Suprapubic skin (tissue), 4 donors: ENCODE data around the gene NSG2. TPM values are rescaled to one million over a fixed set of nuclear protein-coding genes. Genes with fewer than 3 reads are reported as not detected.
"Not testable (repeated sequence)": the region's sequence is repeated elsewhere in the genome, so short reads cannot be mapped to it uniquely, and the experiment has no call there.

Experiments
- DNase-seq, 2 donors: peaks; one replicate each; pipeline ENCODE4 v3.0.0-alpha.2; 2019; ENCODE audit warnings: low spot score in 2 of 2
- H3K27ac ChIP-seq: fragments of 200-600 bp; sonication (generic); one replicate; pipeline ENCODE4 v1.5.1; 2019
- H3K27me3 ChIP-seq: fragments of 200-600 bp; sonication (generic); one replicate; pipeline ENCODE4 v1.5.1; 2019
- H3K36me3 ChIP-seq: fragments of 200-600 bp; sonication (generic); one replicate; pipeline ENCODE4 v1.5.1; 2019
- H3K4me1 ChIP-seq: fragments of 200-600 bp; sonication (generic); one replicate; pipeline ENCODE4 v1.5.1; 2019
- H3K4me3 ChIP-seq: fragments of 200-600 bp; sonication (generic); one replicate; pipeline ENCODE4 v1.5.1; 2019; ENCODE audit warnings: mild to moderate bottlenecking
- H3K9me3 ChIP-seq: fragments of 200-600 bp; sonication (generic); one replicate; pipeline ENCODE4 v1.5.1; 2019
- EP300 ChIP-seq: sonication (generic); formaldehyde crosslinking; IDR thresholded peaks from one replicate; pipeline ENCODE4 v1.6.1; 2017; ENCODE audit warnings: antibody characterized with exemption
- POLR2A ChIP-seq, 2 donors: fragments of 450-650 bp; IDR thresholded peaks; one replicate each; pipeline ENCODE4 v1.6.1; 2017; ENCODE audit warnings: antibody characterized with exemption in 2 of 2, mild to moderate bottlenecking in 2 of 2, moderate library complexity in 2 of 2
- POLR2AphosphoS5 ChIP-seq, 3 donors: sonication (generic); formaldehyde crosslinking; IDR thresholded peaks; one replicate each; pipeline ENCODE4 v1.6.1; 2017; ENCODE audit warnings: antibody characterized with exemption in 3 of 3
- WGBS: methylation state at CpG from one replicate; pipeline ENCODE4 v1.1.5; 2018; 5-methylcytosine and 5-hydroxymethylcytosine counted together
- total RNA-seq, 4 donors: library from RNA; depleted of rRNA; stranded (reverse); fragments of >200 nt; gene quantifications; one replicate each; pipeline ENCODE4 v1.1.0, GENCODE V29; 2016
- TF ChIP-seq, protein P1 (sequence below), 2 donors: fragments of 200-600 bp in 1 of 2; fragments of 450-650 bp in 1 of 2; sonication (generic) in 1 of 2; IDR thresholded peaks; one replicate each; pipeline ENCODE4 v1.5.1; 2016 to 2019; ENCODE audit warnings: antibody characterized with exemption in 2 of 2, mild to moderate bottlenecking in 1 of 2, moderate library complexity in 1 of 2

The NSG2 gene
- total RNA-seq, 4 donors from 2014 or later, result not detected

DNA sequence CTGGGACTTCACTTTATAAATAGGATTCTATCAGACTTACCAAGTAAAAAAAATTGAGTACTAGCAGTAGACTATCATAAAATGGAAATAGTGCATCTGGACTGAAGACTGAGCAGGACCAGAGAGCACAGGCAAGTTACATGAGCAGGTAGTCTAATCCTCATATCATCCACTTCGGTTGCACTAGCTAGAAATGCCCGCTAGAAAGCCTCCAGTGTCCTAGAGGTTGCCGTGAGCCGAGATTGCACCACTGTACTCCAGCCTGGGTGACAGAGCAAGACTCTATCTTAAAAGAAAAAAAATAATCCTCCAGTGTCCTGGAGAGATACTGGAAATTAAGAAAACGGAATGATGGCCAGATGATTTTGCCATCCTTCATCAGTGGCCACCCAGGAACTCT, 36.6 kb upstream of the NSG2 start:
- 86% methylated on average over 5 of the region's 5 CpGs for WGBS
- TF ChIP-seq POLR2A (IDR thresholded peaks at IDR 0.05) (no peak), POLR2AphosphoS5 (IDR thresholded peaks at IDR 0.05) (no peak), EP300 (no peak)
- TF ChIP-seq, protein P1, sequence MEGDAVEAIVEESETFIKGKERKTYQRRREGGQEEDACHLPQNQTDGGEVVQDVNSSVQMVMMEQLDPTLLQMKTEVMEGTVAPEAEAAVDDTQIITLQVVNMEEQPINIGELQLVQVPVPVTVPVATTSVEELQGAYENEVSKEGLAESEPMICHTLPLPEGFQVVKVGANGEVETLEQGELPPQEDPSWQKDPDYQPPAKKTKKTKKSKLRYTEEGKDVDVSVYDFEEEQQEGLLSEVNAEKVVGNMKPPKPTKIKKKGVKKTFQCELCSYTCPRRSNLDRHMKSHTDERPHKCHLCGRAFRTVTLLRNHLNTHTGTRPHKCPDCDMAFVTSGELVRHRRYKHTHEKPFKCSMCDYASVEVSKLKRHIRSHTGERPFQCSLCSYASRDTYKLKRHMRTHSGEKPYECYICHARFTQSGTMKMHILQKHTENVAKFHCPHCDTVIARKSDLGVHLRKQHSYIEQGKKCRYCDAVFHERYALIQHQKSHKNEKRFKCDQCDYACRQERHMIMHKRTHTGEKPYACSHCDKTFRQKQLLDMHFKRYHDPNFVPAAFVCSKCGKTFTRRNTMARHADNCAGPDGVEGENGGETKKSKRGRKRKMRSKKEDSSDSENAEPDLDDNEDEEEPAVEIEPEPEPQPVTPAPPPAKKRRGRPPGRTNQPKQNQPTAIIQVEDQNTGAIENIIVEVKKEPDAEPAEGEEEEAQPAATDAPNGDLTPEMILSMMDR (IDR thresholded peaks at IDR 0.05), result no peak
- no peaks in the 10 kb centered on the region for H3K36me3 ChIP-seq
- H3K4me1 ChIP-seq, result no peaks in the 10 kb centered on the region
- H3K27ac ChIP-seq, result no peak overlapping the region
- peaks cover 7% of the 10 kb centered on the region for H3K27me3 ChIP-seq
- H3K4me3 ChIP-seq, result no peak overlapping the region
- no peaks in the 10 kb centered on the region for H3K9me3 ChIP-seq
- no peak for DNase-seq

DNA sequence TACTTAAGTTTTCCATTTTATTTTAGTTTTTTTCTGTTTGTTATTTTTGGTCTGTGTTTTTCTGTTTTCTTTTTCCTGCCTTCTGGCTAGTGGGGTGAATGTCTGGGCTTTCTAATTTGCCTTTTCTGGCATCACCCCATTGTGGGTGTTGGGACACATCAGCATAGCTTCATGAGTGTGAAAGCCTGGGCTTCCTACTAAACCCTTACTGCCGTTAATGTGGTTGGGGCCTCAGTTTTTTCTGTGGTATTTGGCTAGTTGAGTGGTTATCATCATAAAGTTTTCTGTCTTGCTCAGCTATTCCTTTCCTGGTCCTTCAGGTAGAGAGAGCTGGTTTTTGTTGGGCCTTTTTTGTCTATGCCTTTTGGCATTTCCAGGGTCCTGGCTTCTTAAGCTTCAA, 35.1 kb upstream of the NSG2 start:
- DNase-seq, result no peak
- H3K36me3 ChIP-seq, result no peaks in the 10 kb centered on the region
- TF ChIP-seq, protein P1 (IDR thresholded peaks at IDR 0.05), result no peak
- TF ChIP-seq POLR2AphosphoS5 (IDR thresholded peaks at IDR 0.05) (no peak), POLR2A (IDR thresholded peaks at IDR 0.05) (no peak), EP300 (no peak)
- no peak overlapping the region for H3K4me3 ChIP-seq
- no peaks in the 10 kb centered on the region for H3K4me1 ChIP-seq
- peaks cover 5% of the 10 kb centered on the region for H3K27me3 ChIP-seq
- 59% methylated on average over 1 of the region's 1 CpG for WGBS
- H3K27ac ChIP-seq, result no peak overlapping the region
- H3K9me3 ChIP-seq, result no peaks in the 10 kb centered on the region

DNA sequence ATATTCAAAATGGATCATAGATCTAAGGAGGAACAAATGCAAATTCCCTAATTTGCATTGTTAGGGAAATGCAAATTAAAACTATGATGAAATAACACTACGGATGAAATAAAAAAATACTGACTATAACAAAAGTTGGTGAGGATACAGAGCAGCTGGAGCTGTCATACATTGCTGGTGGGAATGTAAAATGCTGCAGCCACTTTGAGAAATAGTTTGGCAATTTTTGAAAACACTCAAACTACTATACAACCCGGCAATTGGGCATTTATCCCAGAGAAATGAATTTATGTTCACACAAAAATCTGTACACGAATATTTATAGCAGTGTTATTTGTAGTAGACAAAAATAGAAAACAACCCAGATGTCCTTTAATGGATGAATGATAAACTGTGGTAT, 34.1 kb upstream of the NSG2 start:
- Histone ChIP-seq H3K36me3 (no peaks in the 10 kb centered on the region), H3K4me3 (no peak overlapping the region), H3K4me1 (no peaks in the 10 kb centered on the region), H3K27me3 (peaks cover 5% of the 10 kb centered on the region), H3K9me3 (no peaks in the 10 kb centered on the region), H3K27ac (no peak overlapping the region)
- DNase-seq, result no peak
- TF ChIP-seq POLR2AphosphoS5 (IDR thresholded peaks at IDR 0.05) (no peak), POLR2A (IDR thresholded peaks at IDR 0.05) (no peak), EP300 (no peak)
- TF ChIP-seq, protein P1 (IDR thresholded peaks at IDR 0.05), result no peak
- WGBS, result 68% methylated on average over 3 of the region's 3 CpGs

DNA sequence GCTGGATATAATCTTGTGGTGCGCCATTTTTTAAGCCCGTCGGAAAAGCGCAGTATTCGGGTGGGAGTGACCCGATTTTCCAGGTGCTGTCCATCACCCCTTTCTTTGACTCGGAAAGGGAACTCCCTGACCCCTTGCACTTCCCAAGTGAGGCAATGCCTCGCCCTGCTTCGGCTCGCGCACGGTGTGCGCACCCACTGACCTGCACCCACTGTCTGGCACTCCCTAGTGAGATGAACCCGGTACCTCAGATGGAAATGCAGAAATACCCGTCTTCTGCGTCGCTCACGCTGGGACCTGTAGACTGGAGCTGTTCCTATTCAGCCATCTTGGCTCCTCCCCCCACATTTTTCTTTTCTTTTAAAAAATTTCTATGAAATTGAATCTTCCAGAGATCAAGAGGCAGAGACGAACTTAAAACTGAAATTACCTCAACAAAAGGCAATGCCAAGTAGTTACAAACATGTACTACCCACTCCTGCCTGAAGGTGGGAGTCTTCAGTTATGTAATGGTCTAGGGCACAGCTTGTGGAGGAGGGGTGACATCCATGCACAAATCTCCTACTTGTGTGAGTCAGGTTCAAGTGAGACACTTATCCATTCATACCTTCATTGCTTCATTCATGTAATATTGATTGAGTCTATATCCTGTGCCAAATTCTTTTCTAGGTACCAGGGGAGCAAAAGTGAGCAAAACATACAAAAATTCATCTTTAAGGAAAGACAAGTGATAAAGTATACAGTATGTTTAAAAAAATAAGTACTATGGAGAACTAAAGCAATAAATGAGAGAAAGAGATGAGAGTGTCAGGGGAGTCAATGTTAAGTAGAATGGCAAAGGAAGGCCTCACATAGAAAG, 25.2 kb upstream of the NSG2 start:
- TF ChIP-seq, protein P1 (IDR thresholded peaks at IDR 0.05), result peak in 1 of 2 donors; percentile 17
- not testable (repeated sequence) for H3K27me3 ChIP-seq, H3K4me3 ChIP-seq, H3K27ac ChIP-seq, H3K9me3 ChIP-seq, H3K36me3 ChIP-seq, H3K4me1 ChIP-seq, DNase-seq
- 86% methylated on average over 14 of the region's 19 CpGs for WGBS

DNA sequence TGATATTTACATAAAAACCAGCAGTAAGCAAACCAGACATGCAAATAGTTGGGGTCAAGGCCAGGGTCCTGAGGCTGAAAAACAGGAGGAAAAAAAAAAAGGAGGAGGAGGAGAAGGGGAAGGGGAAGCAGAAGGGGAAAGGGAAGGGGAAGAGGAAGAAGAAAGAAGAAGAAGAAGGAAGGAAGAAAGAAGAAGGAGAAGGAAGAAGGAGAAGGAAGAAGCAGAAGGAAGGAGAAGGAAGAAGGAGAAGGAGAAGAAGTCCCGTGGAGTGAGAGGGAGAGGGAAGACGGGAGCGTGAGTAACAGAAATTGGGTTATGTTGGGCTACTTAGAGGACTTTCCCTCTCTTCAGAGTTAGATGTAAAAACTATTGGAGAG, 24.6 kb upstream of the NSG2 start:
- H3K36me3 ChIP-seq, result no peaks in the 10 kb centered on the region
- no peak overlapping the region for H3K4me3 ChIP-seq
- 91% methylated on average over 3 of the region's 3 CpGs for WGBS
- H3K9me3 ChIP-seq, result no peaks in the 10 kb centered on the region
- H3K4me1 ChIP-seq, result no peaks in the 10 kb centered on the region
- H3K27me3 ChIP-seq, result no peaks in the 10 kb centered on the region
- TF ChIP-seq POLR2A (IDR thresholded peaks at IDR 0.05), result no peak
- no peak for TF ChIP-seq EP300
- no peak for TF ChIP-seq POLR2AphosphoS5 (IDR thresholded peaks at IDR 0.05)
- TF ChIP-seq, protein P1 (IDR thresholded peaks at IDR 0.05), result no peak
- no peak overlapping the region for H3K27ac ChIP-seq
- no peak for DNase-seq
